ENCODE results near the gene PLK1.

The PLK1 gene

GRCh38 chr16:23682181-23682580, 3.5 kb downstream of the PLK1 start:
- DNase-seq = no peak

- no peak for DNase-seq
Observed at GRCh38 chr16:23683487-23683886, 4.8 kb downstream of the PLK1 start.

GRCh38 chr16:23687034-23687808, 8.5 kb downstream of the PLK1 start:
- no peak for DNase-seq

GRCh38 chr16:23689442-23690187, 10.9 kb downstream of the PLK1 start:
- DNase-seq = no peak

- no peak for DNase-seq
Observed at GRCh38 chr16:23690771-23691482, 12.2 kb downstream of the PLK1 start.

GRCh38 chr16:23691483-23692189, 12.9 kb downstream of the PLK1 start:
- no peak for DNase-seq

GRCh38 chr16:23692190-23692837, 13.6 kb downstream of the PLK1 start:
- no peak for DNase-seq

- no peak for DNase-seq
Observed at GRCh38 chr16:23694265-23694643, 15.6 kb downstream of the PLK1 start.

GRCh38 chr16:23694644-23695373, 16.1 kb downstream of the PLK1 start:
- no peak for DNase-seq

GRCh38 chr16:23695756-23696155, 17.1 kb downstream of the PLK1 start:
- DNase-seq = no peak

GRCh38 chr16:23699100-23699499, 20.4 kb downstream of the PLK1 start:
- DNase-seq = peak; percentile 23

GRCh38 chr16:23700093-23700492, 21.4 kb downstream of the PLK1 start:
- DNase-seq = no peak

GRCh38 chr16:23700509-23700908, 21.8 kb downstream of the PLK1 start:
- DNase-seq = no peak

GRCh38 chr16:23701045-23701444, 22.4 kb downstream of the PLK1 start:
- DNase-seq = no peak

- no peak for DNase-seq
Observed at GRCh38 chr16:23702951-23703350, 24.3 kb downstream of the PLK1 start.

GRCh38 chr16:23704772-23705516, 26.3 kb downstream of the PLK1 start:
- DNase-seq = no peak

- no peak for DNase-seq
Observed at GRCh38 chr16:23705517-23705902, 26.8 kb downstream of the PLK1 start.

- no peak for DNase-seq
Observed at GRCh38 chr16:23706439-23706838, 27.8 kb downstream of the PLK1 start.

- DNase-seq = no peak
Observed at GRCh38 chr16:23709536-23709935, 30.8 kb downstream of the PLK1 start.

- DNase-seq = no peak
Observed at GRCh38 chr16:23710008-23710407, 31.3 kb downstream of the PLK1 start.

- no peak for DNase-seq
Observed at GRCh38 chr16:23710504-23710903, 31.8 kb downstream of the PLK1 start.
